Suppressor macrophage treated with lipopolysaccharide for 1 hour (primary cell): ENCODE data around the gene DCN.
A peak's percentile ranks its signal among the peaks of the same experiment; 100 is the strongest.
"Not testable (repeated sequence)": the region's sequence is repeated elsewhere in the genome, so short reads cannot be mapped to it uniquely, and the experiment has no call there.

Experiments
- DNase-seq, 3 donors: peaks; one replicate each; pipeline ENCODE4 v3.0.0-alpha.2; 2020 to 2022

Gene DCN

DNA sequence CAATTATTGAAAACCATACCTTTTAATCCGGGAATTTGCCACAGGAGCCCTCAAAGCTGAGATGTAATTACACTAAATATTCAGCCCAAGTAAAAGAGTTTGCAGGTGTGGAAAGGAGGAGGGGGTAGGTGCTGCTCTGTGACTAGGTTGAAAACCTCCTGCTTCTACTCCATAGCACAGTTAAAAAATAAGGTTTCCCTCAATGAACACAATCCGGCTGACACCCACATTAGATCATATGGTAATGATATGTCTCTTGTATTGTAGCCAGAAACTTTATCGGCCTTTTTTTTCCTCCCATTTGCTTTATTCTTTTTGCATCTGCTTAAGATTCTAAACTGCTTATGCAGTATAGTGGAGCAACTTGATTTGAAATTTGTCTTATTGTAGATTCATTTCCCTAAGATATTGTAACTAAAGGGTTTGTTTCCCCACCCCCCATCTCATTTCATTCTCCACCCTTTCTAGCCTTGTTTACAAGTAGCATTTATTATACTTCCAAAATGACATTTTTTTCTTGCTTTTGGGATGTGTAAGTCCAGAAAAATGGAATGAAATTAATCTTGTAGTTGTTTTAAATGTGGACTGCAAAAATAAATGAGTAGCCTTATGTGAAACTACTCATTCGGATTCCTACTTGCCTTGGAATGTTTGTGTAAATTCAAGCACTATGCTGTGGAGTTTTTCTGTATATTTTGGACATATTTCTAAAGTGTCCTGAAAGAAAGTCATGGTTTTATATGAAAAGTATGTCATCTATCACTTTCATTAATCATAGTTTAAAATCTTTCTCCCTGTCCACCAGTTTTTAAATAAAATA lies at the start of gene DCN:
TSS of gene DCN (minus strand) at position 182 of the 820 bp plus-strand sequence. CDS start 4,265 bp downstream, outside the sequence.
- no peak for DNase-seq

- DNase-seq = no peak
Observed at GRCh38 chr12:91230841-91231240, 48.2 kb upstream of the DCN start.

DNA sequence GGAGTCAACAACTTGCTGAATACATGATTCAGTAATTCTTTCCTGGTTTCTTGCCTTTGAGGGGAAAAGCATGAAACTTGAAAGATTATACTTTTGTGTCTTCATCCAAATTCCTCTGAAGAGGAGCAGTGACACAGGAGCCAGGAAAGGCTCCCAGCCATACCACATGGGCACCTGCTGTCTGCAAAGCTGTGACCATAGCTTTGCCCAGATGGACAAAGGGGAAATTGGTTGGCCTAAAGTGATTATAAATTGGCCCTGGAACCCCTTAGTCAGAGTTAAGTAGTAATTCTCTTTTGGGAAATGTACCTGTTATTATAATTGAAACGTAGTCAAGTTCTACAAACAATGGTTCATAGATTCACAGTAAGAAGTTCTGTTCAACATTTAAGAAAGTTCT lies 44.3 kb upstream of the DCN start:
- DNase-seq = no peak

DNA sequence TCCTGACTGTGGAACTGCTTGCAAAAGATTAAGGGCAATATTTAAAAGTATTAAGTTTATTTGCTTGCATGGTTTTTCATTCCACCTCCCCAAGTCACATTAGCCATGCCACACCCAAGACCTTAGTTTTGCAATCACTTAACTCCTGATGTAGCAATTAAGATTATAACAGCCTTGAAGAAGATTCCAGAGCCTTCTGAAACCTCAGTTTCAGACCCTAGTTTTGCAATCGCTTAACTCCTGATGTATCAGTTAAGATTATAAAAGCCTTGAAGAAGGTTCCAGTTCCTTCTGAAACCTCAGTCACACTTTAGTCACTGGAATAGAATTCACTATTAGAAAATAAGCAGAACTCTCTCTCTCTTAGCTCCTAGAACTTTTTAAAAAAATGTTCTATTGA lies 42.7 kb upstream of the DCN start:
- no peak for DNase-seq

GRCh38 chr12:91224401-91224800 lies 41.8 kb upstream of the DCN start:
- no peak for DNase-seq

GRCh38 chr12:91222746-91223145 lies 40.1 kb upstream of the DCN start:
- no peak for DNase-seq

GRCh38 chr12:91219919-91220318 lies 37.3 kb upstream of the DCN start:
- DNase-seq = no peak

- DNase-seq = peak; percentile 13 to 43 (median 35)
Observed at GRCh38 chr12:91219511-91219910, 36.9 kb upstream of the DCN start.

- no peak for DNase-seq
Observed at GRCh38 chr12:91216871-91217270, 34.3 kb upstream of the DCN start.

GRCh38 chr12:91215940-91216454 lies 33.4 kb upstream of the DCN start:
- no peak for DNase-seq

- DNase-seq = no peak
Observed at GRCh38 chr12:91211866-91212265, 29.2 kb upstream of the DCN start.

- DNase-seq = no peak
Observed at GRCh38 chr12:91210618-91211017, 28.0 kb upstream of the DCN start.

GRCh38 chr12:91210144-91210543 lies 27.5 kb upstream of the DCN start:
- no peak for DNase-seq

DNA sequence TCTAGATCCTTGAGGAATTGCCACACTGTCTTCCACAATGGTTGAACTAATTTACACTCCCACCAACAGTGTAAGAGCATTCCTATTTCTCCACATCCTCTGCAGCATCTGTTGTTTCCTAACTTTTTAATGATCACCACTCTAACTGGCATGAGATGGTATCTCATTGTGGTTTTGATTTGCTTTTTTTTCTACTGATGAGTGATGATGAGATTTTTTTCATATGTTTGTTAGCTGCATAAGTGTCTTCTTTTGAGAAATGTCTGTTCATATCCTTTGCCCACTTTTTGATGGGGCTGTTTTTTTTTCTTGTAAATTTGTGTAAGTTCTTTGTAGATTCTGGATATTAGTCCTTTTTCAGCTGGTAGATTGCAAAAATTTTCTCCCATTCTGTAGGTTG lies 24.7 kb upstream of the DCN start:
- not testable (repeated sequence) for DNase-seq

DNA sequence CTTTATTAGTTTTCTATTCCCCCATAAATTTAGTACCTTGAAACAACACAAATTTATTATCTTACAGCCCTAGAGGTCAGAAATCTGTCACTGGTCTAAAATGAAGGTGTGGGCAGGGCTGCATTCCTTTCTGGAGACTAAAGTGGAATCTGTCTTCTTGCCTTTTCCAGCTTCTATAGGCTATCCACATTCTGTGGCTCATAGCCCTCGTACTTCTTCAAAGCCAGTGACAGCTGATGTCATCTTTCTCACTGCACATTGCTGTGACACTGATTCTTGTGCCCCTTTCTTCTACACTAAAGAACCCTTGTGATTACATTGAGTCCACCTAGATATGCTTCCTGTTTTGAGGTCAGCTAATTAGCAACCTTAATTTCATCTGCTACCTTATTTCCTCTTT lies 23.2 kb upstream of the DCN start:
- DNase-seq = no peak

GRCh38 chr12:91204421-91204820 lies 21.8 kb upstream of the DCN start:
- DNase-seq = no peak

DNA sequence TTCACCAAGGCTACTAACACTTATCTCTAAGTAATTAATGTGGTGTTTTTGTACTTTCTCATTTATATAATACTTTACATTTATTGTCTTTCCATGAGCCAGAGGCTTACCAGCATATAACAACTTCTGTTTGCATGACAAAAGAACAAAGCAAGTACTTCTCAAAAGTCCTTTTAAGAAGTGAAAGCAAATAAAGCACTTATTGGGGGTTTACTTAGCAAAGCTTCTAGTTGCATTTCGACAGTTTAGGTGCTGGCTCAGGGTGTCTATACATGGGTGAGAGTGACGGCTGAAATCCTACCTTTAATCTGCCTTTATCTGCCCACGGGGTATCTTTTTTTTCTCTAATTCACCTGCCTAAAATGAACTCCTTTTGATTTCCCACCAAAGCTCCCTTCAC lies 21.0 kb upstream of the DCN start:
- DNase-seq = no peak

DNA sequence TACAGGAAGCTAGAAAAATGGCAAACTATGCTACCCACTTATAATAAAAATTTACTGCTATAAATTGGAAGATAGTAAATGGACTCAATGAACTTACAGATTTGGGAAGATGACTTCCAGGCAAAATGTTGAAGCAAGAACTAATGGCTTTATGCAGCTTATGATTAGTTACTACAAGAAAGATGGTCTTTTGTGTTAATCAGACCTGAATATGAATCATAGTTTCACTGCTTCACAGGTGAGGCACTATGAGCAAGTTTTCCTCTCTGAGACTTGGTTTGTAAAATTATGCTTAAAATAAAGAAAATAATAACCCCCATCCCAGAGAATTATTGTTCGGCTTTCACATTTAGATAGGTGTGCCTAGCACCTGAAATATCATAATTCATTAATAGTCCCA lies 19.8 kb upstream of the DCN start:
- DNase-seq = no peak

GRCh38 chr12:91196436-91196835 lies 13.8 kb upstream of the DCN start:
- DNase-seq = no peak

- DNase-seq = no peak
Observed at GRCh38 chr12:91194500-91194899, 11.9 kb upstream of the DCN start.

DNA sequence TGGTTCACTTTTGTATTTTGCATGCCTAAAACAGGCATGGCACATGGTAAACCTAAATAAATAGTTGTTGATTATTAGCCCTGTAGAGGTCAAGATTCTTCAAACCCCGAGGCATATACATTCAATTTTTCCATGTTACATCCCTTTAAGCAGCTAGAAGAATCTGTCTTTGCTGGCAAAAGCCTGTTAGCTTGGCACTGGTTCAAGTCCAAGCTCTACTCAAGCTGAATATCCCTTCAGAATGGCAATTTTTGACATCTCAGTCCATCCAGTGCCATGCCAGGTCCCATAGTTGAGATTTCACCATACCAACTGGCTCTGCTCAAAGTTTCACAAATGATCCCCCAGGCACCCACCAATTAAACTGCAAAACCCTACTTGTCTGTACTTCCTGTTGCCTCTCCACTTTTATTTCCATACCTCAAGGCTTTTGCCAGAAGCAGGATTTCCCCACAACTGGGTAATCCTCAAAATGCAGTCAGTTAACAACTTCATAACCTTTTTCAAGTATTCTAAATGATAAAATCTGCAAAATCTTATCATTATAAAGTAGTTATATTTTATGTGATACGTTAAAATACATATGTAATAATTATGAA lies 9.0 kb upstream of the DCN start:
- no peak for DNase-seq

DNA sequence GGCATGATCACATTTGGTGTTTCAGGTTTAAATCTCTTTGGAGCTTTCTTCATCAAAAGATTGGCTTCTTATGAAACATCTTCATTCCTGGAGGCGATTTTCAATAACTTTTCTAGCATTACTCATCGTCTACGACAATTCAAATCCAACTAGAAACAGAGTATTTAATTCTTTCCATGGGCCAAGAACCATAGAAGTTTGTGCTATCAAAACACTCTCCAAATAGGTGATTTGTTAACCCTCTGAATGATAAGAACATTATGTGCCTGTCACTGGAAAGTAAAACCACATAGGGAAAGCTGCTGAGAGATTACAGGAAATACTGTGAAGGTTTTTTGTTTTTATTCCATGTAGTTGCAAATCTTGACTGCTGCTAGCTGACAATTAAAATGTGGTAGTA lies 6.9 kb upstream of the DCN start:
- no peak for DNase-seq

- no peak for DNase-seq
Observed at GRCh38 chr12:91188778-91189177, 6.2 kb upstream of the DCN start.

DNA sequence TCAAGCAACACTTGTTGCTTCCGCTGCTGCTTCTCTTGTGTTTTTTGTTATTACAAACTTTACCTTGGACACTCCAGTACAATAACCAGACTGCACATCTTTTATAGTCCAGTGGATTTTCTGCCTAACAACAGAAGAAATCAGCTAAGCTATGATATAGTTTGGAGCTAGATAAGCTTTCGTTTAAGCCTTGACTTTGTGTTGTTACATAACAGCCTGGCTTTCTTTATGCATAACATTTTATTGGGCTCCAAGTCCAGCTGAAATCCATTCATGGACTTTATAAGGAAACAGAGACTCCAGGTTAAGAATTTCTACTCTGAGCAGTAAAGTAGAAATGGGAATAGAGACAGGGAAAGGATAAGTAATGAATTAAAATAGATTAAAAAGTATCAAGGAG lies 3.5 kb upstream of the DCN start:
- DNase-seq = no peak

- DNase-seq = no peak
Observed at GRCh38 chr12:91185421-91185820, 2.8 kb upstream of the DCN start.
